NCI-H345 (cell line): ENCODE results near the gene PUM2.

Source experiments
- DNase-seq: peaks from one replicate; lab custom pipeline; 2025; lab: John Stamatoyannopoulos, UW

The PUM2 gene

DNA sequence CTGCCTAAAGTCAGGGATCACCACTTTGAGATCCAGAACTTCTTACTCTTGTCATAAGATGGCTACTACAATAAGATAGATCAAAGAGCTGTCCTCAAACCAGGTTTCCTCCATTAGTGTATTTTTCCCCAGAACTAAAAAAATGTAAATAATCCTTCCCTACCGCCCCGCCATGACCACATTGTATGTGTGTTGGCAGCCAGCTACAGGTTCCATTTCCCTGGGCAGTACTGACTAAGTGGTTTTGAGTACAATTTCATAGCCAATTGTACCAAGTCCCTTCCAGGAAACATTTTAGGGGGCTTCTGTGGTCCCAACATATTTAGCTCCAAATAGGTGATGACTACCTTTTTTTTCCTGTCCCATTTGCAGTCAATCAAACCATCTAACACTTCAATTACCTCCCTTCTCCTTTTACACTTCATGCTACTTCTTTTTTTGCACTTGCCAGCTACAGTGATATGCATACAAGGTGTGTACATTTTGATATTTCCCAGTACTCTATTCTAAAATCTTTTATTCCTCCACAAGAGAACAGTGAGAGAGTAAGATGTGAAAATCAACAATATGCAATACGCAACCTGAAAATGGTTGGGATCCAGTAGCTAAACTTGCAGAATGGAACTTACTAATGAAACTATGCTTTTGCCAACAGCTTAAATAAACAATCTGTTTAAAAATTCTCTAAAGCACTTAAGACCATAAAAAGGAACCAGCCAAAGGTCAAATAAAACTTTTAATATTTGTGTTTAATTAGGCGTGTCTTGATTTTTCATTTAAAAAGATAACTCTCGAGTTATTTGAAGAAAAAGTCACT lies 3.9 kb downstream of the PUM2 start:
- no peak for DNase-seq

DNA sequence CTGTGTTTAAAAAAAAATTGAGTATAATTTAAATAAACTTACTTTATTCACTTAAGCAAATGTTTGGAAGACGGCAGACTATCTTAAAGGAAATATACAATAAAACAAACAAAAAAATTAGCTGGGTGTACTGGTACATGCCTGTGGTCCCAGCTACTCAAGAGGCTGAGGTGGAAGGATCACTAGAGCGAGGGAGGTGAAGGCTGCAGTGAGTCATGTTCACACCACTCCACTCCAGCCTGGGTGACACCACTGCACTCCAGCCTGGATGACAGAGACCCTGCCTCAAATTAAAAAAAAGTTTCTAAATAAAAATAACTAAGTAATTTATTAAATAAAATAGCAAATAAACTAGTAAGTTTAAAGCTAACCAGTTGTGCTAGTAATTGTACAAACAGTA lies 7.5 kb downstream of the PUM2 start:
- no peak for DNase-seq

DNA sequence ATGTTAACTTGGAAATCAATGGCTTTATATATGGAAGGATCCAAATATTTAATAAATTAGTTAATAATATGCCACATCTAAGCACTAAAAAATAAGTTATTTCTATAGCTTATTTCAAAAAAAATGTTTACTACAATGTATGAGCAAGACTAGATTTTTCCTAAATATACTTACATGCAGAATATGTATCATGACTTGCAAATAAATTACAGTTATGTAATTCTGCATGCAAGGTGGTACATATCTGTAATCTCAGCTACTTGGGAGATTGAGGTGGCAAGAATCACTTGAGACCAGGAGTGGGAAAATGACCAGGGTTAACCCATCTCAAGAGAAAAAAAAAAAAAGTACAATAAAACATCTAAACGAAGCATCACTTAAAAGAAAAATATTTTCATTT lies 11.6 kb downstream of the PUM2 start:
- DNase-seq: no peak

DNA sequence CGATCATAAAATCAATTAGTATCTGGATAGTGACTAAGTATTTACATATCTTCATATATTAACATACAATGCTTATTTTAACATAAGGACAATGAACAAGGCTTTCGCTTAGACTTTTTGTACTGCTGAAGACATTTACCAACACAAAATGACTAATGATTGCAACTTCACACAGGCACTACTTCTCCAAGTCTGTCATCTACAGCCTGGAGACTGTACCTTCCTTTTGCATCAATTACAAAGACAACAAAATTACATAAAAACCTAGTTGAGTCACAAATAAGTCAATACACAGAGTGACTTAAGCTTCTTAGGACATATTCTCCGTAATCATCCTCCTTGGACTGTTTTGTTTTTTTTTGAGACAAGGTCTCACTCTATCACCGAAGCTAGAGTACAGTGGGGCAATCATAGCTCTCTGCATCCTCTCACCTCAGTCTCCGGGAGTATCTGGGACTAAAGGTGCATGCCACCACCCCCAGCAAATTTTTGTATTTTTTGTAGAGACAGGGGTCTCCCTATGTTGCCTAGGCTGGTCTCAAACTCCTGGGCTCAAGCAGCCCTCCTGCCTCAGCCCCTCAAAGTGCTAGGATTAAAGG lies 15.9 kb downstream of the PUM2 start:
- no peak for DNase-seq

DNA sequence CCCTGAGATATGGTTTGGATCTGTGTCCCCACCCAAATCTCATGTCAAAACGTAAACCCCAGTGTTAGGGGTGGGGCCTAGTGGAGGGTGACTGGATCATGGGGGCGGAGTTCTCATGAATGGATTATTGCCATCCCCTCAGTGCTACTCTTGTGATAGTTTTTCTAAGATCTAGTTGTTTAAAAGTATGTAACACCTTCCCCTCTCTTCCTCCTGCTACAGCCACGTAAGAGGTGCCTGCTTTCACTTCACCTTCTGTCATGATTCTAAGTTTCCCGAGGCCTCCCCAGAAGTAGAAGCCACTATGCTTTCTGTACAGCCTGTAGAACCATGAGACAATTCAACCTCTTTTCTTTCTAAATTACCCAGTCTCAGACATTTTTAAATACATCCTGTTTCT lies 16.9 kb downstream of the PUM2 start:
- no peak for DNase-seq

DNA sequence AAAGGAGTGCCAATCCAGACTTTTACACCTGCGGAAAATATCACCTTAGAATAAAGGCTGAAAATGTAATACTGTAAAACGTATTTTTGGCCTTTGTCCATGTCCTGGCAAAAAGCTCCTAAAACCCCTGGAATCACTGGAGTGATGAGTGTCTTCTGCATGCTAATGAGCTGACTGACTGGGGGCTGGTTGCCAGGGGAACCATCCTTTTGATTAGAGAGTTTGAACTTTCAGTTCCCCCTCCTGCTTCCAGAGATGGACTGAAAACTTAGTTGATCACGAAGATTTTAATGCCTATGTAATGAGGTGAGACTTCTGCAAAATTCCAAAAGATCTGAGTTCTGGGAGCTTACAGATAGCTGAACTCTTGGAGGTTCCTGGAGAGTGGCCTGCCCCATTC lies 20.5 kb downstream of the PUM2 start:
- no peak for DNase-seq

DNA sequence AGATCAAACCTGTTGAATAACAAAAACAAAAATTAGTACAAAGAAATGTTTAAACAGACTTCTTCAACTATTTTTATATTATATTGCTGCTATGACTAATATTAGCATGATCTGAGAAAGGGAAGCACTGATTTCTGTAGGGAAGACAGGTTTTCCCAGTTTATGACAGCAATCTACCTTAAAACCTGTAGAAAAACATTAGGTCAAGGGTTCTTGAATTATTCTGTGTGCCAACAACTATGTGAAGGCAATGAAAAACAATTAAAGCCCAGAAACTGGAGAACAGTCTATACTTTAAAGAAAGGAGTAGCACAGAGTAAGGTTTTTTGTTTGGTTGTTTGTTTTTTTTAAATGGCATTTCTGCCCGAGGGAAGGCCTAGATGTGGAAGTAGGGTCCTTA lies 23.3 kb downstream of the PUM2 start:
- DNase-seq: no peak

GRCh38 chr2:20326163-20326780 lies 24.4 kb downstream of the PUM2 start:
- DNase-seq: peak; percentile 50

DNA sequence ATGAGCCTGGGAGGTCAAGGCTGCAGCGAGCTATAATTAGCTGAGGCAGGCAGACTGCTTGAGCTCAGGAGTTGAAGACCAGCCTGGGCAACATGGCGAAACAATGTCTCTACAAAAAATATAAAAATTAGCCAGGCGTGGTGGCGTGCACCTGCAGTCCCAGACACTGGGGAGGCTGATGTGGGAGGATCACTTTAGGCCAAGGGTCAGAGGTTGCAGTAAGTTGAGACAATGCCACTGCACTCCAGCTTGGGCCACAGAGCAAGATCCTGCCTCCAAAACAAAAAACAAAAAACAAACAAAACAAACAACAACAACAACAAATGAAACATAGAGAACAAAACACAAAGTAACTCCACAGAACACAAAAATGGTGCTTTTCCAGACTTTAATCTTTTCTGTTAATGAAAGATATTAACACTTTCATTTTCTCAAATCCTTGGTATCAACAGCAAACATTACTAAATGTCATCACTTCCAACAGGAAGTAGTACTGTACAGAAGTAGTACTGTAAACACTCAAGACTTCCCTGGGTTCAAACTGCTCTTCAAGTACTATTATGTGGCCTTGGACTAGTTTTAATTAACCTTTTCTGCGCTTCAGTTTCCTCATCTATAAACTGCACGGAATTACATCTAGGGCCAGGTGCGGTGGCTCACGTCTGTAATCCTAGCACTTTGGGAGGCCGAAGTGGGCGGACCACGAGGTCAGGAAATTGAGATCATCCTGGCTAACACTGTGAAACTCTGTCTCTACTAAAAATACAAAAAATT lies 27.9 kb downstream of the PUM2 start:
- DNase-seq: no peak

- DNase-seq: no peak
Observed at GRCh38 chr2:20317690-20318089, 33.0 kb downstream of the PUM2 start.

DNA sequence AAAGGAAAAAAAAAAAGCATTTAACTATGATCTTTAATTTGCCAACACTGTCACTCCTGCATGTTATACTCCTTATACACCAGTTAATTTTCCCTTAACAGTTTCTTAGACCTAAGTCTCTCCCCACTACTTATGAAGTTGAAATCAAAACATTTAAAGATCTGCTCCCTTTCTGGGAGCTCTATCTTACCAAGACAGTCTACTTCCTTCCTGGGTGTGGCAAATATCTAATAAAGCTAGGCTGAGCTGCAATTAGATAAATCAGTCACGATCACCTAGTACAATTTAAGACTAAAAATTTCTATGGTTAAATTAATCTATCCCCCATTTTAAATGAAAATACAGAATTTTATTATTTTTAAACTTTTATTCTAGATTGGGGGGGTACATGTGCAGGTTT lies 33.4 kb downstream of the PUM2 start:
- no peak for DNase-seq

DNA sequence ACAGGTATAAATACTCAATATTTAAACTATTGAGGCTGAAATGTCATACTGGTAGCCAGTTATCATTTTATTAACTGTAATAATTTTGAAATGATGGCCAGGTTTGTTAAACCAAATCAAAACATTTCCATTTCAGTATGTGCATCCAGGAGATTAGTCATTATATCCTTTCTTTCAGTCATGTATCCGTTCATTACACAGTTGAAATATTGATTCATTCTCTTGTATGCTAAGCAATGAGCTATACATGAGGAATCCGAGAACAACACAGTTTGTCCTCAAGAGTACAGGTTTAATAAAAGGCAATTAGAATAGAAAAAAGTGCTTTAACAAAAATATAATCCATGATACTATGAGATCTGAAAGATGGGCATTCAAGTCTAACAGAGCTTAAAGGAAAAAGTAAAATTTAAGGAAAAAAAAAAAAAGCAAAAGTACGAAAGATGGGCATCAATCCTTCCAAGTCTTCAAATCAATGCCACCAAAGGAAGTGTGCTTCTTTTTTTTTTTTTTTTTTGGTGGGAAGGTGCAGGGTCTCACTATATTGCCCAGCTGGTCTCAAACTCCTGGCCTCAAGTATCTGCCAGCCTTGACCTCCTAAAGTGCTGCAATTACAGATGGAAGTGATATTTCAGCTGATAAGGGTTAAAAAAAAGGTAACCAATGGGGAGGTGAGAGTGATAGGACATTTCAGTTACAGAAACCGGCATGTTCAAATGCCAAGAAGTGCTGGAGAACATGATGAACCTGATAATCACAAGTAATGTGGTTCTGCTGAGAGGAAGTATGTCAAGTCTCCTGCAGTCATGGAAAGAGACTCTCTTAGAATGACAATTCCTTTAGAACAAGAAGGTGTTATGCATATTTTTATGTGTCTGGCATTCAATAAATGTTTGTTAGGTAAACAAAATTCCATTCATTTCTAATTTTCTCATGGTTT lies 35.8 kb downstream of the PUM2 start:
- no peak for DNase-seq

DNA sequence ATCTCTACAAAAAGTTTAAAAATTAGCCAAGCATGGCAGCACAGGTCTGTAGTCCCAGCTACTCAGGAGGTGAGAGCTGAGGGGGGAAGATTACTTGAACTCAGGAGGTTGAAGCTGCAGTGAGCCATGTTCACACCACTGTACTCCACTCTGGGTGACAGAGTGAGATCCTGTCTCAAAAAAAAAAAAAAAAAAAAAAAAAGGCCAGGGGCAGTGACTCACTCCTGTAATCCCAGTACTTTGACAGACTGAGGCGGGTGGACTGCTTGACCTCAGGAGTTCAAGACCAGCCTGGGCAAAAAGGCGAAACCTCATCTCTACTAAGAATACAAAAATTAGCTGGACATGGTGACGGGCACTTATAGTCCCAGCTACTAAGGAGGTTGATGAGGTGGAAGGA lies 37.0 kb downstream of the PUM2 start:
- DNase-seq: no peak

GRCh38 chr2:20309001-20309400 lies 41.6 kb downstream of the PUM2 start:
- DNase-seq: no peak

DNA sequence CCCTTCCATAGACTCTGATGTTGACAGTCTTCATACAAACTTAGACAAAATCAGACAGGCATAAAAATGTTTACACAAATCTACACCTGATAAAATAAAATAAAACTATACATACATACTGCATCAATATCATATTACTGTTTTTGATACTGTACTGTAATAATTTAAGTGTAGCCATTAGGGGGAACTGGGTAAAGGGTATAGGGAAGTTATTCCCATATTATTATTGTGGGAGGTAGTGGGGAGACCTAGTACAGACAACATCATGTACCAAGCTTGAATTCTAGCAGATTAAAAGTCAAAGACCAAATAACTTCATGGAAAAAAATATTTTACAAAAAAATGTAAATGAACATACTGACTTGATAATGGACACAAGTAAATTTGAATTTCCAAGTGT lies 43.3 kb downstream of the PUM2 start:
- DNase-seq: no peak

DNA sequence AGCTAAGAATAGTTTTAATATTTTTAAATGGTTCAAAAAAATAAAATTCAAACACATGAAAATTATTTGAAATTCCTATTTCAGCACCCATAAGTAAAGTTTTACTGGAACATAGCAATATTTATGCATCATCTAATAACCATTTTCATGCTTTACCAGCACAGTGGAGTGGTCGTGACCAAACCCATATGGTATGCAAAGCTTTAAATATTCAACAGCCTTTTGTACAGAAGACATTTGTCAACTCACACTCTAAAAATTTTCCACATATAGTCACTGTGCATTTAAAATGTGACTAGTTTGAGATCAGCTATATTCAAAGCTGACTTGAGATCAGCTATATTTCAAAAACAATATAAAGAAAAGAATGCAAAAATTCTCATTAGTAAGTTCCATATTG lies 46.2 kb downstream of the PUM2 start:
- no peak for DNase-seq

DNA sequence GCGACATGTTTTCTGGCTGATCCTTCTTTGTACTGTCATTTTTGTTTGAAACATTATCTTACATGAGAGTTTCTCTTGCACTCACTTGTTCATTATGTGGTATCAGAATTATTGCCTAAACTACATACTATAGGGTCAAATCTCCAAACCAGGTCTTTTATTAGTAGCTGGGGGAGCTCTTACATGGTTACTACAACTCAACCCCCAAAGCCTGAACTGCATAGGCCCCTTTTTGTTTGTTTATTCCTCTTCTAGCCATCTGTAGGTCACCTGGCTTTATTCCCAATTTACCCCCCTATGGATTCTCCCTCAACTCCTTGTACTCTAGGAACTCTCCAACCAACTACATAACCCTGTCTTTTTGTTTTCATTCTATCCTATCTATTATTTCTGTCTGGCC lies 46.7 kb downstream of the PUM2 start:
- DNase-seq: no peak

DNA sequence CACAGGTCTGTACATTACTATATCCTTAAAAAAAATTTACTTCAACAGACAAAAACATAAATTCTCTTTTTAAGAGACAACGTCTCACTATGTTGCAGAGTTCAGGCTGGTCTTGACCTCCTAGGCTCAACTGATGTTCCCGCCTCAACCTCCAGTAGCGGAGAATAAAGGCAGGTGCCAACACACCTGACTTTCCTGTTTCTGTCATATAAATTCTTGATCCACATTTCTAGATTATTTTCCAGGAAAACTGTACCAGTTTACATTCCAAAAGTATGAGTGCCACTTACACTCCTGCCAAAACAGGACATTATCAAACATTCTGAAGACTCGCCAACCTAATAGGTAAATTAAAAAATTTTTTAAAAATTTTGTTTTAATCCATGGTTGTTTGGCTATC lies 48.6 kb downstream of the PUM2 start:
- DNase-seq: no peak

DNA sequence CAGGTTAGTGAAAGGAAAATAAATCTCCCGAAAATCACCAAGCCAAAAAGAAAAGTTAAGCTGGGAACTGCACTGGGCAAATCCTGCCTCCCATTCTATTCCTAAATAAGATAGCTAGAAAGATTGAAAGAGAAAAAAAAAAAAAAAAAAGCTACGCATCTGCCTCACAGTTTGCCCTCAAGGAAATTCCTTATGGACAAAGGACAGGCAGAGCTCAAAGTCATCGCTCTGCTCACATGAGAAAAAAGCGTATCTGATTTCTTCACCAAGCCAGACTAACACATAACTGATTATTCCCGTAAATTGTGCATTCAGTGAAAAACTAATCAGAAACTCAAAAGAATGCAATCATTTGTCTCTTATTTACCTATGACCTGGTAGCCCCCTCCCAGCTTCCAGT lies 50.0 kb downstream of the PUM2 start:
- no peak for DNase-seq

DNA sequence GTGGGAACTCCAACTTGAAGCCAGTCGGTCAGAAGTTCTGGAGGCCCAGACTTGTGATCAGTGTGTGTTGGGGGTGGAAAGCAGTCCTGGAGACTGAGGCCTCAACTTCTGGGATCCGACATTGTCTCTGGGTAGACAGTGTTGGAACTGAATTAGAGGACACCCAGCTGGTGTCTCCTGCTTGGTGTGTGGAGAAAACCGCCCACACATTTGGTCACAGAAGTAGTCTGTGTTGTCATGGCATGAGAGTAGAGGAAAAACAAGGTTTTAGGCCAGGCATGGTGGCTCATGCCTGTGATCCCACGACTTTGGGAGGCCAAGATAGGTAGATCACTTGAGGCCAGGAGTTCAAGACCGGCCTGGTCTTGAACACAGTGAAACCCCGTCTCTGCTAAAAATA lies 51.5 kb downstream of the PUM2 start:
- DNase-seq: no peak

- DNase-seq: no peak
Observed at GRCh38 chr2:20294231-20294630, 56.4 kb downstream of the PUM2 start.

GRCh38 chr2:20292984-20293383 lies 57.7 kb downstream of the PUM2 start:
- no peak for DNase-seq
